Endometrium (tissue), 2 donors: Measurements from ENCODE around the gene KLF7.
A peak's percentile ranks its signal among the peaks of the same experiment; 100 is the strongest.

Experiments
- FAIRE-seq: peaks from 2 replicates; lab custom pipeline; 2012; peaks lifted over from hg19 to GRCh38; lab: Jason Lieb, UNC
- donor health status: control.
- donor health status: control.

Gene KLF7

DNA sequence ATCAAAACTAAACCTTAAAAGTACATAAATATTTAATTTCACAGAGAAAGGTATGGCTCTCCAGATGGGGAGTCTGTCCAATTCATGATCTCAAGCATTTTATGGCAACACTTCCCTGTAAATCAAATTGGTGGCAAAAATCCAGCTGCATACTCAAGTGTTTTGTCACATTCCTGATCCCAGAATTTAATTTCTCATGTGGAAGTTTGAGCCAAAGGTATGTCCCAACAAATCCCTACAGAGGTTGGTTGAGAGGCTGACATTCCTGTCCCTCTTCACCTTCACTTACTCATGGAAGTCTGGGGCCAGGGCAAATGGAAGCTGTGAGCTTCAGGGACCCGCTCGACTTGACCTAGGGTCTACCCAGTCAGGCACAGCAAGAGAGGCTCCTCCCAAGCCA, 17.7 kb downstream of the KLF7 start:
- no peak for FAIRE-seq

DNA sequence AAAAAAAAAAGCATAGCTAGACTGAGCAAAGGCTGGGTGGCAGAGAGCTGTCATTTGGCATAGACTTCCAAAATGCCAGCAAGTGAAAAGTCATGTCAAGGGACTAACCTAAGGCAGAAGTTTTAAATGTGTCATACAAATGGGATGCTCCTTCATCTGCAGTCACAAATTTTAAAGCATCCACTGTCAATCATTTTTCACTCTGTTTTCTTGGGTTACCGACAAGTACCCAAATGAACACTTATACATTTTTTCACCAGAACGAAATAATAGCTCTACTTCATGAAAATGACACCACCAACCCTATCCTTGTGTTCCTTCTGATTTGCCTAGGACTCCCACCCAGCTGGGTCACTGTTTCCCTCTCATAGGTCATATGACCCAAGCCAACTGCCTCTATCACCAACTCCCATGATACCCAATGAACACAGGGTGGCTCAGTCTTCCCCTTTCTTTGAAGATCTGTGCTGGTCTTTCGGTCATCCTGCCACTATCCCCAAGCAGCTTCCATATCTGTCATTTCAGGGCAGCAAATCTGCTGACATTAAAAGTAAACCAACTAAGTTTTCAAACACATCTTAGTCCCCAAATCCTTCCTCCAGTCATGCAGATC, 21.5 kb downstream of the KLF7 start:
- no peak for FAIRE-seq

- FAIRE-seq = no peak
Observed at GRCh38 chr2:207143215-207144172, 22.3 kb downstream of the KLF7 start.

- no peak for FAIRE-seq
Observed at GRCh38 chr2:207142461-207142860, 23.3 kb downstream of the KLF7 start.

DNA sequence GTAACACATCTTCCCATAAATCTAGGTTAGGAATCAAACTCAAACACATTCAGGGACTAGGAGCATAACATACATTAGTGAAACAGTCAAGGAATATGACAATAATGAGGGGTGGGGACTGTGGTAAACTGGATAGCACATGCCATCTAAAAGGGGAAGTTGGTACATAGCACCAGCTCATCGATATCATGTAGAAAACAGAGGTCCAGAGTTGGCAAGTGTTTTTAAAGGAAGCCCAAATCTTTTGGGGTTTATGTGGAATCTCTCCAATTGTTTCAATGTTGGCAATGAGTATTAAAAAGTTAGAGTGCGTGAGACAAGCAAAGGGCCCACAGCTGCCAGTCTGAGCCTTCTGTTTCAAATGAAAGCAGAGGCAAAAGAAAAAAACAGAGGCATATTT, 24.4 kb downstream of the KLF7 start:
- no peak for FAIRE-seq

DNA sequence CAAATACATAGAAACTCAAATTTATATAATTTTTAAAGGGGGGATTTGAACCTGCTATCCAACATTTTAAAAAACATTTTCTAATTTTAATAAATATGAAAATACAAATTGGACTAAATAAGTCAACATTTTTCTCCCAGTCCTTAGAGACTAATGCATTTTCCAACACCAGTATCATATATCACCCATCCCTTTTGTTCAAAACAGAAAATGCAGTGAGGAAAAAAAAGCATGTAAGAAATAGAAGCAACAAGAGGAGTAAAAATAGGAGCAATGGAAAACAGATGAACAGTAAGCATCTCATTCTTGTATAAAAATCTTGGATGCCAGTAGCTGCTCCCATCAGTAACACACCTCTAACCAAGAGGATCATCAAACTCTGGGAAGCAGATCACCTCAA, 25.5 kb downstream of the KLF7 start:
- FAIRE-seq = no peak

DNA sequence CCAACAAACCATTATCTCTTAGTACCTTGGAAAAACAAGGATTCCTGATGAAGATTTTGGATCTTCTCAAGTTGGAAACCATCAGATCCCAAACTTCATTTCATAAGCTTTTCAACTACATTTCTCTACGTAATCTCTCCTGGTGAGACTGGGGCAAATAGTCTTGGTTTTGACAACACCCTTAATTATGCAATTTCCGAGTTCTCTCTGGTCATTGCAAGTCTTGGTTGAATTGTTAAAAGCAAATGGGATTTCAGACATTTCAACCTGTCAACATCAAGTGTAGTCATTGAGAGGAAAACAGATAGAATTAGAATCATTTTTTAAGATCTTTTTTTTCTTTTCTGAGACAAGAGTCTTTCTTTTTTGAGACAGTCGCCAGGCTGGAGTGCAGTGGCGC, 26.2 kb downstream of the KLF7 start:
- FAIRE-seq = no peak

GRCh38 chr2:207138627-207139297, 27.0 kb downstream of the KLF7 start:
- no peak for FAIRE-seq

DNA sequence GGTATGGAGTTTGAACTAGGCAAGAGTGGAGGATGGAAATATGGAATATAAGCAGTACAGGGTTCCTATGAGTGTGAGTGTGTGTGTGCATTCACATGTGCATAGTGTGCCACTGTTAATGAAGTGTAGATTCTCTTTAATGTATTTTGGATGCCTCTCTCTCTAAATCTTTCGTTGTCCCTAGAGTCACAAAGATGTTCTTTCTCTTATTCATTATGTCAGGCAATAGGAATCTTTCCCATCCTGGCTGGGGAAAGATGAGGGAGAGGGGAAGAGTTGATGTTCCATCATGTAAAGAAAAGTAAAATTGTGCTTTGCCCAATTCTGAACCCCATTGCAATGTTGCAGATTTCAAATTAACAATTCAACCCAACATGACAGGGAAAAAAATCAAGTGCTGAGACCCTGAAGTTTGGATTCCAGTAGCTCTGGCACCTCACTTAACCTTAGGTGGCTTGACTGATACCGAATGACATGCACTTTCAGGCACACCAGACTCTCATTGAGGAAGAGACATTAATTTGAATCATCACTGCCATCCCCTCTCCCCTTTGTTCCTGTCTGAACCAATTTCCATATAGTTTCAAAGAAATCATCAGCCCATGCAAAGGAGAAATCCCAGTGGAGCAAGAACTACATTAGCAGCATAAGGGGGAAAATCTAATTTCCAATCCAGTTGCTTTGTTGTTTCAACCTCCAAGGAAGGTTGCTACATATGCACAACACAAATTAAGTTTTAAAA, 28.0 kb downstream of the KLF7 start:
- FAIRE-seq = no peak

GRCh38 chr2:207136874-207137273, 28.9 kb downstream of the KLF7 start:
- no peak for FAIRE-seq

- no peak for FAIRE-seq
Observed at GRCh38 chr2:207135801-207136457, 29.8 kb downstream of the KLF7 start.

DNA sequence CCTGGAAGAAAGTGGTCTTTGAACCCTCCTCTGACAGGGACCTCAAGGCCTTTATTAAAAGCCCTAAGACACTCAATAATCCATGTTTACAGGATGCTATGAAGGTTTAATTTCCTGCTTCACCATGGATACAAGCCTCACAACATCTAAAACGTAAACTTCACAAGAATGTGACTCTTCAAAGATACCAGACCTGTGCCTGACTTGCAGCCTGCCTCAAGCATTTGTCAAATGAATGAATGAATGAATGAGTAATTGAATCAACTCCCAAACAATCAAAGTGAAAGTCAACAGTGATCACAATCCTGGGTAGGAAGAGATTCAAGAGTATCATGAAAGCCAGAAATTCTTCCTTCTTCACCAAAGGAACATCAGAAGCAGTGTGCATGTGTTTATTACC, 30.4 kb downstream of the KLF7 start:
- no peak for FAIRE-seq

DNA sequence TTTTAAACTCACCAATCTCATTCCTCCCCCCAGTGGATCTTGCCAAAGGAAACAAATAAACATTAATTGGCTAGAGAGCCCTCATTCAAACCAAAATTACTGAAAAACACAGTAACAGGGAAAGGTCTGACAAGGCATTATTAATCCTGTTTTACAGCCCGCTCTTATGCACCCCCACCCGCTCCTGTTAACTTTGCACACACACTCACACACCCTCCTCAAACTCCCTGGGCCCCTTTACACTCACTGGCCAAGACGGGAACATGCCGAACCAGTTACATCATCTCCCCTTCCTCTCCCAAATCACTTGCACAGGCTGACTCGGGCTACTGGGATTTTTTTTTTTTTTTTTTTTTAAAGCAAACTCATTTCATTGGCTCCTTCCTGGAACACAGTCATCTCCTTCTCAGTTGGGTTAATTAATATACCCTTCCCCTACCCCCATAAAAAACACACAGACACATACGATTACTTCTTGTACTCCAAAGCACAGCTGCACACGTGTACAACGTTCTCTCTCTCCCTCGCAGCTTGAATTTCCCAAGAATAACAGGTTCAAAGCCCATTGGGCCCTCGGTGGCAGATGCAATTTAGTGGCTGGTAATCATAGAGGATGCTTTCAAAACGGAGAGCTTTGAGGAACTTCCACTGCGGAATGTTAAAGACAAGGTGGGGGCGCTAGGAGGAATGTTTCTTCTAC, 31.8 kb downstream of the KLF7 start:
- FAIRE-seq = peak; percentile 83

DNA sequence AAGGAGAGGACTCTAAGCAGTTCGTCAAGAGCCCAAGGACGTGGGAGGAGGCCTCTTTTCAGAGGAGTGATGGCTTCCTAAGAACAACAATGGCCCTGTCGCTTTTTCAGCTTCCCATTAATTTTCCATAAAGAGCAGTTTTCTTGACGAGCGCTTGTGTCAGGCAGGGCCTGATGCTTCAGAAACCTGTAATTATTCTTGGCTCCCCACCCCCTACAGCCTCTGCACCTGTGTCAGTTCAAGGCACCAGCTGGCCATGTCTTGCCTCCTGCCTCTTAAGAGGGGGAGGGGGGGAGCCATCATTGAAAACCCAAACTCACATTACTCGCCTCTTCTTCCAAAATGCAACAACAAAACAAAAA, 32.3 kb downstream of the KLF7 start:
- FAIRE-seq = no peak

- FAIRE-seq = no peak
Observed at GRCh38 chr2:207132019-207132418, 33.7 kb downstream of the KLF7 start.

DNA sequence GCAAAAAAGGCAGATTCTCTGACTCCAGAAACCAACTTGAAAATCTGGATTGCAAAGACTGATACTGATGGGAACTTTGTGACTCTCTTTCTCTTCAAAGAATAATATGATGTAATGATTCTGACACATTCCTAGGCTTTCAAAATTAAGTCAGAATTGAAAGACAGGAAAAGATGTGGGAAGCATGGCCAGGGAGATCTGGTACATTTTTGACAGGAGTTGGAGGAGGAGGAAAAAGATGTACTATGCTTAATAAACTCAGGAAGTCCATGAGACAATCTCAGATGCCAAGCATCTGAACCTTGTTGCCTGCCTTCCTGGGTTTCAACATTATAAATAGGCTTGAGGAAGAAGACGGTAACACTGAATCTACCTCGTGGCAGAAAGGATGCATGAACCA, 34.2 kb downstream of the KLF7 start:
- FAIRE-seq = no peak

DNA sequence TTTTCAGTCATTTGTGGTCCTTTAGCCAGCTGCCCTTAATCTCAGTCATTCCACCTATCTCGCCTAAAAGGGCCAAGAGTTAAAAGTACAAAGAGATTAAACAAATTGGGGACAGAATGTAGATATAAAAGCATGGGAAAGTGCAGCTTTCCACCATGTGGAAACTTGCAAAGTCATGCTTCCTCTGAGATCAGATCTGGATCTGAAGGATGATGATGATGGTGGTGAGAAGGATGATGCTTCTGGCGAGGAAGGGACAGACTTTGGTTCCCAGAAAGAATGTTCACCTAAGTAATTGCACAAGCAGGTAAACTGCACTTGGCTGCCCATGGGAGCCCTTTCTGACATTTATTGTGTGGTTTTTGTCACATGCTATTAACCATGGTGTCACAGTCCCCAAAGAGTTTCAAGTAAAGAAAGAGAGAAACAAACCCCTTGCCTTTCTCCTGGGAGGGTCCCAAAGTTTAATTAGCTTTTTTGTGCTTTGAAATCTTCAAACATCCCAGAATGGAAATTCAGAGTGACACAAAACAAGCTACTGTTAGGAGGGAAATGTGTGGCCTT, 34.7 kb downstream of the KLF7 start:
- FAIRE-seq = no peak

- no peak for FAIRE-seq
Observed at GRCh38 chr2:207129821-207130220, 35.9 kb downstream of the KLF7 start.

GRCh38 chr2:207128867-207129266, 36.9 kb downstream of the KLF7 start:
- FAIRE-seq = no peak

GRCh38 chr2:207126724-207127308, 38.9 kb downstream of the KLF7 start:
- FAIRE-seq = no peak
